Upper lobe of right lung (tissue), 1 donor: ENCODE results near the gene CC2D1A. TPM values are rescaled to one million over a fixed set of nuclear protein-coding genes. Genes with fewer than 3 reads are reported as not detected.

Experiments
- ATAC-seq: fragments of 200-7000 bp; cut with Tn5 transposase; one replicate; pipeline ENCODE4 v1.9.1; 2020; ENCODE audit warnings: mild to moderate bottlenecking, moderate library complexity
- DNase-seq: peaks from one replicate; pipeline ENCODE4 v3.0.0-alpha.2; 2020
- H3K27ac ChIP-seq: fragments of 200-600 bp; one replicate; pipeline ENCODE4 v1.8.0; 2022
- H3K27me3 ChIP-seq: fragments of 200-600 bp; one replicate; pipeline ENCODE4 v1.8.0; 2022; ENCODE audit warnings: mild to moderate bottlenecking
- H3K36me3 ChIP-seq: fragments of 200-600 bp; one replicate; pipeline ENCODE4 v1.8.0; 2022
- H3K4me1 ChIP-seq: fragments of 200-600 bp; one replicate; pipeline ENCODE4 v1.8.0; 2022
- H3K4me3 ChIP-seq: fragments of 200-600 bp; one replicate; pipeline ENCODE4 v1.8.0; 2022; ENCODE audit warnings: mild to moderate bottlenecking
- H3K9me3 ChIP-seq: fragments of 200-600 bp; one replicate; pipeline ENCODE4 v1.8.0; 2022
- intact Hi-C: fragments of 100-400 bp; cut with DNase I; formaldehyde crosslinking; loops from one replicate; pipeline ENCODE4 v1.11.0; 2022
- total RNA-seq: library from RNA; stranded (reverse); fragmentation: NEBNext Ultra II Directional; extraction: Animal tissue kit (Norgen Biotek cat#: 25700); gene quantifications from one replicate; pipeline ENCODE4 v1.2.1, GENCODE V29; 2021
- TF ChIP-seq, protein P1 (sequence below): fragments of 200-600 bp; IDR thresholded peaks from one replicate; pipeline ENCODE4 v1.8.0; 2022; ENCODE audit warnings: antibody characterized with exemption
- donor health status: DM: no; HTN: yes; CAD: no; lungs with severe emphysema.

Gene CC2D1A
- total RNA-seq, 1 donor from 2014 or later: 28.9 TPM

DNA sequence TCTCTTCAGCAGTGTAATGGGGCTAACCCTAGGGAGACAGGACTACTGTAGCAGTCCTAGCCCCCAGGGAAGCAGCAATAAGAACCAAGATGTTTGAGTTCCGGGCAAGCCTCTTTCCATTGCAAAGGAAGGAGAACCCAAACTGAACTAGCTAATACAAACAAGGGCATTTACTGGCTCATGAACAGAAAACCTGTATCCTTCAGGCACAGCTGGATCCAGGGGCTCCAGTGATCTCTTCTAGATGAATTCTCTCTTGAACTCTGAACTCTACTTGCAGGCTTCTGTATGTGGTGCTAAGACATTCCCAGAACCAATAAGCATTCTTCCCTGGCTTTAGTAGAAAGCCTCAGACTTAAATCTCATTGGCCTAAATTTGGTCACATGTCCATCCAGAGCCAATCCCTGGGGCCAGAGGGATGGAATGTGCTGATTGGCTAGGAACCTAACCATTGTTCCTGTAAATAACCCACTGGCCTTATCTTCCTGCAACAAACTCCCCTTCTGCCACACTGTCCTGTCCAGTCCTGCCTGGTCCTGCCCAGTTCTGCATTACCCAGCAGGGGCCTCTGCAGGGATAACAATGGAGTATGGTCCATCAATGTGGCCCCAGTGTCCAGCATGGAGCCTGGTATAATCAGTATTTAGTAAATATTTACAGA lies 36.2 kb downstream of the CC2D1A start:
- Histone ChIP-seq H3K36me3 (no peaks in the 10 kb centered on the region), H3K27me3 (no peaks in the 10 kb centered on the region), H3K9me3 (no peaks in the 10 kb centered on the region), H3K4me3 (no peak overlapping the region), H3K4me1 (no peaks in the 10 kb centered on the region), H3K27ac (no peak overlapping the region)
- TF ChIP-seq, protein P1, sequence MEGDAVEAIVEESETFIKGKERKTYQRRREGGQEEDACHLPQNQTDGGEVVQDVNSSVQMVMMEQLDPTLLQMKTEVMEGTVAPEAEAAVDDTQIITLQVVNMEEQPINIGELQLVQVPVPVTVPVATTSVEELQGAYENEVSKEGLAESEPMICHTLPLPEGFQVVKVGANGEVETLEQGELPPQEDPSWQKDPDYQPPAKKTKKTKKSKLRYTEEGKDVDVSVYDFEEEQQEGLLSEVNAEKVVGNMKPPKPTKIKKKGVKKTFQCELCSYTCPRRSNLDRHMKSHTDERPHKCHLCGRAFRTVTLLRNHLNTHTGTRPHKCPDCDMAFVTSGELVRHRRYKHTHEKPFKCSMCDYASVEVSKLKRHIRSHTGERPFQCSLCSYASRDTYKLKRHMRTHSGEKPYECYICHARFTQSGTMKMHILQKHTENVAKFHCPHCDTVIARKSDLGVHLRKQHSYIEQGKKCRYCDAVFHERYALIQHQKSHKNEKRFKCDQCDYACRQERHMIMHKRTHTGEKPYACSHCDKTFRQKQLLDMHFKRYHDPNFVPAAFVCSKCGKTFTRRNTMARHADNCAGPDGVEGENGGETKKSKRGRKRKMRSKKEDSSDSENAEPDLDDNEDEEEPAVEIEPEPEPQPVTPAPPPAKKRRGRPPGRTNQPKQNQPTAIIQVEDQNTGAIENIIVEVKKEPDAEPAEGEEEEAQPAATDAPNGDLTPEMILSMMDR: no peak
- ATAC-seq (no peak), DNase-seq (no peak)
- intact Hi-C loops: no loop called here

DNA sequence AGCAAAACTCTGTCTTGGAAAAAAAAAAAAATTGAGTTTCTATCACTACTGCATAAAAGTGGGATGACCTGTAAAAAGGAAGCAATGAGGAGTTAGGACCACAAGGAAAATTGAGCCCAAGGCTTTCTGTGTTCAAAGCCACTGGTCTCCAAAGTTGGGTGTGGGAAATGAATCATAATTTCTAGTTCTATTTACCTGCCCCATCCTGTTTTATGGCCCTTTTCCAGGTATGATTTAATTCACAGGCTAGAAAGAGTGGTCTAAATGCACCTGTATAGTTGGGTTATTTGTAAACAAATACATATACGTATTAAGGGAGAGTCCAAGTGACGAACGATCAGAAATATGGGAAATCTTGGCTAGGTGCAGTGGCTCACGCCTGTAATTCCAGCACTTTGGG lies 40.4 kb downstream of the CC2D1A start:
- TF ChIP-seq, protein P1: no peak
- no peaks in the 10 kb centered on the region for H3K36me3 ChIP-seq
- H3K4me3 ChIP-seq: no peak overlapping the region
- no peaks in the 10 kb centered on the region for H3K9me3 ChIP-seq
- H3K27me3 ChIP-seq: no peaks in the 10 kb centered on the region
- no peaks in the 10 kb centered on the region for H3K4me1 ChIP-seq
- intact Hi-C loops: no loop called here
- DNase-seq (no peak), ATAC-seq (no peak)
- no peak overlapping the region for H3K27ac ChIP-seq

DNA sequence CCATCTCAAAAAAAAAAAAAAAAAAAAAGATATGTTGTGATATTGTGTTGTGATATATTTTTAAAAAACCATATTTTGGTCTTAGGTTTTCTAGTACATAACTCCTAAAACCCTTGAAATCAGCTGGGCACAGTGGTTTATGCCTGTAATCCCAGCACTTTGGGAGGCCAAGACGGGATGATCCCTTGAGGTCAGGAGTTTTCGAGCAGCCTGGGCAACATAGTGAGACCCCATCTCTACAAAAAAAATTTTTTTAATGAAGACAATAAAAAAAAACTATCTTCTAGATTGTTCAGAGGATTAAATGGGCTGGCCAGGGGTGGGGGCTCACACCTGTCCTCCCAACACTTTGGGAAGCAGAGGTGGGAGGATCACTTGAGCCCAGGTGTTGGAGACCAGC lies 45.0 kb downstream of the CC2D1A start:
- TF ChIP-seq, protein P1: no peak
- Histone ChIP-seq H3K27ac (no peak overlapping the region), H3K4me1 (peaks cover 13% of the 10 kb centered on the region), H3K36me3 (peaks cover 18% of the 10 kb centered on the region), H3K9me3 (no peaks in the 10 kb centered on the region), H3K4me3 (no peak overlapping the region), H3K27me3 (no peaks in the 10 kb centered on the region)
- ATAC-seq (no peak), DNase-seq (no peak)
- intact Hi-C loops: no loop called here

DNA sequence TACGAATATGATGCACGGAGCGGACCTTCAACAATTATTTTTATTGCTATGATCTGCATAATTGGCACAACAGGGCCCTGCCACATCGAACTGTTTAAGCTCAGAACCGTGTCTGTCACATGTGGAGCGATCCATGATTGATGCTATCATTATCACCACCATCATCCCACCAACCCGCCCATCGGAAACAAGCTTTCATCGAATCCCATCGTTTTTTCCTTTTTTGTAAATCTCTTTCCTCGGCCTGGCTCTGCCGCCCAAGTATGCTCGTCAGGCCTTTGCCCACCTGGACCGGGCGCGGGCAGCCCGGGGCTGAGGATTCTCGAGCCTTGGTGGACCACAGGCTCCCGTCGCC lies 45.8 kb downstream of the CC2D1A start:
- no peak for ATAC-seq

DNA sequence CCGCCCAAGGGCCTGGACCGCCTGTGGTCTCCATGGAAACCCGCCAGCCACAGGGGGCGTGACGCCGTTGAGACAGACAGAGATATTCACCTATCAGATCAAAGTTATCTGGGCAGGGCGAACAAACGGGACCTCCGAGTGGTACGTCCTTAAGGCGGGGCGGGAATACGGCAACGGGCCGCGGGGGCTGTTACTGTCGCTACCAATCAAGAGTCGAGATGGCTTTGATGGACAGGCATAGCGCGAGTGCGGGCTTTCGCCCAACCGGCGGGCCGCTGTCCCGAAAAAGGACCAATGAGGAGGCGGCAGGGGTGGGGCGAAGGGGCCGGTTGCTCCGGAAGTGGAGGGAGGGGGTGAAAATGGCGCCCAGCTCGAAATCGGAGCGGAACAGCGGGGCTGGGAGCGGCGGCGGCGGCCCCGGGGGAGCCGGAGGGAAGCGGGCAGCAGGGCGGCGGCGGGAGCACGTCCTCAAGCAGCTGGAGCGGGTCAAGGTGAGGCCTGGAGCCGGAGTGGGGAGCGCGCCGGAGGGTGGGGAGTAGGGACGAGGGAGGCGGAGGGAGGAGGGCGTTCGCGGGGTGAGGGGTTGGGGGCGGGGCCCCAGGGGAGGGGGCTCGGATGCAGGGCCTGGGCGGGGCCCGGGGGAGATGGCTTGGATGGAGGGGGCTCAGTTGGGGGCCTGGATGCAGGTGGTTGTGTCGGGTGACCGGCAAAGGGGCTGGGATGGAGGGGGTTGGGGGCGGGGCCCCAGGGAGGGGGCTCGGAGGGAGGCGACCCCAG lies 46.3 kb downstream of the CC2D1A start, which contains the start of gene DCAF15:
TSS of gene DCAF15 (plus strand) at position 356 of the 777 bp plus-strand sequence. CDS start at position 360, 4 bp downstream.
- Histone ChIP-seq H3K36me3 (peaks cover 31% of the 10 kb centered on the region), H3K4me3 (peak within 1 kb of the TSS; percentile 72), H3K4me1 (peaks cover 13% of the 10 kb centered on the region), H3K9me3 (no peaks in the 10 kb centered on the region), H3K27ac (peak within 1 kb of the TSS; percentile 85), H3K27me3 (no peaks in the 10 kb centered on the region)
- DNase-seq: peak; percentile 99
- TF ChIP-seq, protein P1: no peak
- peak; percentile 99 for ATAC-seq
- intact Hi-C loops: no loop called here

More for the DNA sequence above, 45.8 kb downstream of the CC2D1A start:
- intact Hi-C loops: no loop called here
- H3K9me3 ChIP-seq: no peaks in the 10 kb centered on the region
- DNase-seq: no peak
- peak overlapping the region; percentile 72 for H3K4me3 ChIP-seq
- no peaks in the 10 kb centered on the region for H3K27me3 ChIP-seq
- H3K4me1 ChIP-seq: peaks cover 13% of the 10 kb centered on the region
- peaks cover 26% of the 10 kb centered on the region for H3K36me3 ChIP-seq
- TF ChIP-seq, protein P1: no peak
- H3K27ac ChIP-seq: no peak overlapping the region
